ENCODE results near the gene TCF7L2.

TCF7L2 gene

DNA sequence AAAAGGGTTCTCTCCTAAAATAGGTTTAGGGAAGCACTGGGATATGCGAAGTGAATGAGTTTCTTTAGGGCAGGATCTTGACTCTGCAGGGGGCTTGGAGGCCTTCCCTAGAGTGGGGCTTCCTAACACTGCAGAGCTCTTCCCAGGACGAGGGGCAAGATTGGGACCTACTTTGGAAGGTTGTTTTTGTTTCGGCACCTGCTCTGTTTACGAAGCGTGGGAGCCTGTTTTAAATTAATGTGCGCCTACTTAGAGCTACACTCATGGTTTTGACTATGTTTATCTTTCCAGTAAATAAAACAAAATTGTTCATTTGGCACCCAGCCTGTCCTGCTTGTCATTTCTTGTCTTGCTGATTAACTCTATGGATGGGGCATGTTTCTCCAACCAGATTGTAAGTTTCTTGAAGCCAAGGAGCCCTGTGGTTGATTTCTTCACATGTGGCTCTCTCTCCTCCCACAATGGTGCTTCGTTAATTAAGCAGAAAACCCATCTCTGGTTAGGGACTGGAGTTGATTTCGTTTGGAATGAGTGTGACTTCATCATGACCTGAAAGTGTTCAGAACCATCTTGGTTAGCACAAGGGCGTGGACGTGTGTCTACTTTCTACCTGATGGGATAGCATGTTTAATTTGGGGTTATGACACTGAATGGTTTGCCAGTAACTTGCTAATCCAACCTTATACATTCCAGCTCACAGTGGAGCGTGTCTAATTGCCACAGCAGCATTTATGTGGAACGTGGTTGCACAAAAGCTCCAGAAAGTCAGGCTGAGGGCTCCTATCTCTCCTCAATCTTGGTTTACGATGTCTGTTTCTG is 98.1 kb downstream of the TCF7L2 start:
- TF ChIP-seq, protein P1, sequence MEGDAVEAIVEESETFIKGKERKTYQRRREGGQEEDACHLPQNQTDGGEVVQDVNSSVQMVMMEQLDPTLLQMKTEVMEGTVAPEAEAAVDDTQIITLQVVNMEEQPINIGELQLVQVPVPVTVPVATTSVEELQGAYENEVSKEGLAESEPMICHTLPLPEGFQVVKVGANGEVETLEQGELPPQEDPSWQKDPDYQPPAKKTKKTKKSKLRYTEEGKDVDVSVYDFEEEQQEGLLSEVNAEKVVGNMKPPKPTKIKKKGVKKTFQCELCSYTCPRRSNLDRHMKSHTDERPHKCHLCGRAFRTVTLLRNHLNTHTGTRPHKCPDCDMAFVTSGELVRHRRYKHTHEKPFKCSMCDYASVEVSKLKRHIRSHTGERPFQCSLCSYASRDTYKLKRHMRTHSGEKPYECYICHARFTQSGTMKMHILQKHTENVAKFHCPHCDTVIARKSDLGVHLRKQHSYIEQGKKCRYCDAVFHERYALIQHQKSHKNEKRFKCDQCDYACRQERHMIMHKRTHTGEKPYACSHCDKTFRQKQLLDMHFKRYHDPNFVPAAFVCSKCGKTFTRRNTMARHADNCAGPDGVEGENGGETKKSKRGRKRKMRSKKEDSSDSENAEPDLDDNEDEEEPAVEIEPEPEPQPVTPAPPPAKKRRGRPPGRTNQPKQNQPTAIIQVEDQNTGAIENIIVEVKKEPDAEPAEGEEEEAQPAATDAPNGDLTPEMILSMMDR (IDR thresholded peaks at IDR 0.05; ENCODE audit: control insufficient read depth, insufficient read depth, low read depth, low read length, missing control alignments): no peak
- H3K4me3 ChIP-seq (ENCODE audit: control insufficient read depth, low read depth, low read length): no peak overlapping the region
- no peak for DNase-seq (ENCODE audit: low read depth)

- TF ChIP-seq, protein P1 (IDR thresholded peaks at IDR 0.05; ENCODE audit: control insufficient read depth, insufficient read depth, low read depth, low read length, missing control alignments): no peak
- DNase-seq (ENCODE audit: low read depth): no peak
- no peak overlapping the region for H3K4me3 ChIP-seq (ENCODE audit: control insufficient read depth, low read depth, low read length)
Observed at GRCh38 chr10:113049881-113050280, 99.8 kb downstream of the TCF7L2 start.

- H3K4me3 ChIP-seq (ENCODE audit: control insufficient read depth, low read depth, low read length): no peak overlapping the region
- TF ChIP-seq, protein P1 (IDR thresholded peaks at IDR 0.05; ENCODE audit: control insufficient read depth, insufficient read depth, low read depth, low read length, missing control alignments): peak; percentile 16
- DNase-seq (ENCODE audit: low read depth): no peak
Observed at GRCh38 chr10:113052076-113052830, 102.2 kb downstream of the TCF7L2 start.

- TF ChIP-seq, protein P1 (IDR thresholded peaks at IDR 0.05; ENCODE audit: control insufficient read depth, insufficient read depth, low read depth, low read length, missing control alignments): no peak
- no peak overlapping the region for H3K4me3 ChIP-seq (ENCODE audit: control insufficient read depth, low read depth, low read length)
- no peak for DNase-seq (ENCODE audit: low read depth)
Observed at GRCh38 chr10:113053091-113053490, 103.0 kb downstream of the TCF7L2 start.

DNA sequence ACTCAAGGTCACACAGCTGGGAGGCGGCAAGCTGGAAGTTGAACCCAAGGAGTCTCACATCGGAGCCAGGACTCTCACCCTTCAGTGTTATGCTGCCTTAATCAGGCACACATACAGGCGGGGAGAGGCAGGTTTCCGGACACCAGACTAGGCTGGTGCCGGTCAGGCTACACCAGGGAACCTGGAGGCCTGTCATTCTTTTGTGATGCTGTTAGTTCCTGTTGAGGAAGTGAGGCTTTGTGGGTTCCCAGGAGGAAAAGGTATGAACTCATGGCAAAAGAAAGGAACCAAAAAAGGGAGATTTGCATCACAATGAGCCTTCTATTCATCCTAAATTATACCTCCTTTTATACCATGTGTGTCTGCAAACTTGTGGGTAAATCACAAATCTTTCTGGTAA is 103.8 kb downstream of the TCF7L2 start:
- TF ChIP-seq, protein P1 (IDR thresholded peaks at IDR 0.05; ENCODE audit: control insufficient read depth, insufficient read depth, low read depth, low read length, missing control alignments): no peak
- no peak for DNase-seq (ENCODE audit: low read depth)
- no peak overlapping the region for H3K4me3 ChIP-seq (ENCODE audit: control insufficient read depth, low read depth, low read length)

GRCh38 chr10:113055458-113055857 is 105.4 kb downstream of the TCF7L2 start:
- DNase-seq (ENCODE audit: low read depth): no peak

More at GRCh38 chr10:113055458-113055857, 105.4 kb downstream of the TCF7L2 start:
- TF ChIP-seq, protein P1 (IDR thresholded peaks at IDR 0.05; ENCODE audit: control insufficient read depth, insufficient read depth, low read depth, low read length, missing control alignments): no peak
- no peak overlapping the region for H3K4me3 ChIP-seq (ENCODE audit: control insufficient read depth, low read depth, low read length)

All from AG09309 (cell line).